T1000 (cell line): ENCODE data around the gene CYP3A7.
"Not testable (repeated sequence)": the region's sequence is repeated elsewhere in the genome, so short reads cannot be mapped to it uniquely, and the experiment has no call there.

Experiments used
- DNase-seq: peaks from one replicate; lab custom pipeline; 2025; ENCODE audit warnings: mixed read lengths; lab: John Stamatoyannopoulos, UW

The CYP3A7 gene

GRCh38 chr7:99699946-99700345 lies 35.0 kb downstream of the CYP3A7 start:
- no peak for DNase-seq

GRCh38 chr7:99698867-99699730 lies 35.9 kb downstream of the CYP3A7 start:
- not testable (repeated sequence) for DNase-seq

GRCh38 chr7:99694912-99695304 lies 40.1 kb downstream of the CYP3A7 start:
- no peak for DNase-seq

- no peak for DNase-seq
Measured at GRCh38 chr7:99694201-99694911, 40.6 kb downstream of the CYP3A7 start.

- DNase-seq, result no peak
Measured at GRCh38 chr7:99693427-99694200, 41.4 kb downstream of the CYP3A7 start.

- DNase-seq, result no peak
Measured at GRCh38 chr7:99693100-99693426, 41.9 kb downstream of the CYP3A7 start.

GRCh38 chr7:99692563-99692962 lies 42.4 kb downstream of the CYP3A7 start:
- DNase-seq, result not testable (repeated sequence)

- DNase-seq, result not testable (repeated sequence)
Measured at GRCh38 chr7:99691658-99692057, 43.3 kb downstream of the CYP3A7 start.

- not testable (repeated sequence) for DNase-seq
Measured at GRCh38 chr7:99690918-99691317, 44.1 kb downstream of the CYP3A7 start.

GRCh38 chr7:99685871-99686608 lies 49.0 kb downstream of the CYP3A7 start:
- not testable (repeated sequence) for DNase-seq

- DNase-seq, result no peak
Measured at GRCh38 chr7:99685129-99685758, 49.8 kb downstream of the CYP3A7 start.

- no peak for DNase-seq
Measured at GRCh38 chr7:99679400-99680191, 55.4 kb downstream of the CYP3A7 start, which contains the start of gene CYP3A5. TSS of gene CYP3A5 (minus strand) at chr7:99679996. CDS start at chr7:99679896, 100 bp downstream.

- no peak for DNase-seq
Measured at GRCh38 chr7:99679032-99679399, 56.0 kb downstream of the CYP3A7 start.

GRCh38 chr7:99677648-99678045 lies 57.3 kb downstream of the CYP3A7 start:
- no peak for DNase-seq

- no peak for DNase-seq
Measured at GRCh38 chr7:99677013-99677647, 57.9 kb downstream of the CYP3A7 start.

GRCh38 chr7:99674995-99675742 lies 59.8 kb downstream of the CYP3A7 start:
- no peak for DNase-seq

GRCh38 chr7:99672573-99672972 lies 62.4 kb downstream of the CYP3A7 start:
- DNase-seq, result no peak

GRCh38 chr7:99669782-99670181 lies 65.2 kb downstream of the CYP3A7 start:
- DNase-seq, result no peak

- no peak for DNase-seq
Measured at GRCh38 chr7:99668541-99668940, 66.5 kb downstream of the CYP3A7 start.
